ENCODE data around the gene PAK4. TPM values are rescaled to one million over a fixed set of nuclear protein-coding genes. Genes with fewer than 3 reads are reported as not detected.
A peak's percentile ranks its signal among the peaks of the same experiment; 100 is the strongest.

The PAK4 gene
- total RNA-seq, 2 donors from 2014 or later, result 63.9 to 68.1 TPM

- DNase-seq, result no peak
- H3K4me1 Mint-ChIP-seq, result peaks cover 16% of the 10 kb centered on the region
- peaks cover 4% of the 10 kb centered on the region for H3K36me3 Mint-ChIP-seq (ENCODE audit: low read depth)
- Histone ChIP-seq H3K9me3 (ENCODE audit: control insufficient read depth, low read length) (peaks cover 1% of the 10 kb centered on the region), H3K9ac (ENCODE audit: extremely low read depth, low read length, poor library complexity, severe bottlenecking) (no peak overlapping the region), H3K4me3 (ENCODE audit: low read length) (no peak overlapping the region), H3K27me3 (ENCODE audit: control insufficient read depth, insufficient read depth, low read length, poor library complexity, severe bottlenecking) (no peaks in the 10 kb centered on the region), H3K4me1 (ENCODE audit: control insufficient read depth, insufficient read depth, low read length) (no peaks in the 10 kb centered on the region), H3K36me3 (ENCODE audit: control insufficient read depth, insufficient read depth, low read length) (peaks cover 4% of the 10 kb centered on the region), H3K27ac (ENCODE audit: low read depth, low read length) (no peak overlapping the region)
- no peak overlapping the region for H3K4me3 Mint-ChIP-seq
- H3K27me3 Mint-ChIP-seq (ENCODE audit: insufficient read depth), result no peaks in the 10 kb centered on the region
- no peak overlapping the region for H3K27ac Mint-ChIP-seq
- no peaks in the 10 kb centered on the region for H3K9me3 Mint-ChIP-seq
- 92 to 94% methylated on average over 13 of the region's 13 CpGs for WGBS, 2 experiments (ENCODE audit: insufficient coverage in 1 of 2, insufficient read length in 1 of 2)
- no peak for TF ChIP-seq CTCF (conservative IDR thresholded peaks at IDR 0.05)
These were observed 28.6 kb downstream of the PAK4 start for GRCh38 chr19:39154100-39154628.

GRCh38 chr19:39154629-39155100 lies 29.1 kb downstream of the PAK4 start:
- peak; percentile 15 for TF ChIP-seq CTCF (conservative IDR thresholded peaks at IDR 0.05)
- H3K4me3 ChIP-seq (ENCODE audit: low read length), result no peak overlapping the region
- H3K9ac ChIP-seq (ENCODE audit: extremely low read depth, low read length, poor library complexity, severe bottlenecking), result no peak overlapping the region
- Mint-ChIP-seq H3K4me1 (peaks cover 16% of the 10 kb centered on the region), H3K4me3 (no peak overlapping the region), H3K36me3 (ENCODE audit: low read depth) (peaks cover 3% of the 10 kb centered on the region), H3K9me3 (no peaks in the 10 kb centered on the region), H3K27me3 (ENCODE audit: insufficient read depth) (no peaks in the 10 kb centered on the region), H3K27ac (peak overlapping the region; percentile 7)
- WGBS, 2 experiments (ENCODE audit: insufficient coverage in 1 of 2, insufficient read length in 1 of 2), result 82 to 100% methylated on average over 2 to 11 of the region's 11 CpGs
- no peak overlapping the region for H3K27ac ChIP-seq (ENCODE audit: low read depth, low read length)
- peak; percentile 83 for DNase-seq
- H3K9me3 ChIP-seq (ENCODE audit: control insufficient read depth, low read length), result no peaks in the 10 kb centered on the region
- peaks cover 4% of the 10 kb centered on the region for H3K36me3 ChIP-seq (ENCODE audit: control insufficient read depth, insufficient read depth, low read length)
- no peaks in the 10 kb centered on the region for H3K4me1 ChIP-seq (ENCODE audit: control insufficient read depth, insufficient read depth, low read length)
- H3K27me3 ChIP-seq (ENCODE audit: control insufficient read depth, insufficient read depth, low read length, poor library complexity, severe bottlenecking), result no peaks in the 10 kb centered on the region

- peaks cover 4% of the 10 kb centered on the region for H3K36me3 ChIP-seq (ENCODE audit: control insufficient read depth, insufficient read depth, low read length)
- H3K9ac ChIP-seq (ENCODE audit: extremely low read depth, low read length, poor library complexity, severe bottlenecking), result no peak overlapping the region
- Mint-ChIP-seq H3K27me3 (ENCODE audit: insufficient read depth) (no peaks in the 10 kb centered on the region), H3K36me3 (ENCODE audit: low read depth) (peaks cover 3% of the 10 kb centered on the region), H3K4me1 (peaks cover 16% of the 10 kb centered on the region), H3K9me3 (no peaks in the 10 kb centered on the region), H3K27ac (peak overlapping the region; percentile 7), H3K4me3 (no peak overlapping the region)
- no peaks in the 10 kb centered on the region for H3K4me1 ChIP-seq (ENCODE audit: control insufficient read depth, insufficient read depth, low read length)
- DNase-seq, result peak; percentile 59
- TF ChIP-seq CTCF (conservative IDR thresholded peaks at IDR 0.05), result peak; percentile 22
- no peaks in the 10 kb centered on the region for H3K9me3 ChIP-seq (ENCODE audit: control insufficient read depth, low read length)
- H3K27ac ChIP-seq (ENCODE audit: low read depth, low read length), result no peak overlapping the region
- no peak overlapping the region for H3K4me3 ChIP-seq (ENCODE audit: low read length)
- WGBS, 2 experiments (ENCODE audit: insufficient coverage in 1 of 2, insufficient read length in 1 of 2), result 83 to 91% methylated on average over 8 to 11 of the region's 11 CpGs
- H3K27me3 ChIP-seq (ENCODE audit: control insufficient read depth, insufficient read depth, low read length, poor library complexity, severe bottlenecking), result no peaks in the 10 kb centered on the region
These were observed 29.6 kb downstream of the PAK4 start for GRCh38 chr19:39155114-39155700.
